Stimulated activated CD4-positive, alpha-beta T cell treated with anti-CD3 and anti-CD28 coated beads, Interleukin-2, amount 100 ng/mL, for 4 hours (primary cell): ENCODE measurements around the gene PRRX2.
"Not testable (repeated sequence)": the region's sequence is repeated elsewhere in the genome, so short reads cannot be mapped to it uniquely, and the experiment has no call there.

Source experiments
- DNase-seq: peaks from one replicate; pipeline ENCODE4 v3.0.0-alpha.2; 2020; ENCODE audit warnings: low read depth

PRRX2 gene

GRCh38 chr9:129735546-129735945 is 70.1 kb downstream of the PRRX2 start:
- no peak for DNase-seq

DNA sequence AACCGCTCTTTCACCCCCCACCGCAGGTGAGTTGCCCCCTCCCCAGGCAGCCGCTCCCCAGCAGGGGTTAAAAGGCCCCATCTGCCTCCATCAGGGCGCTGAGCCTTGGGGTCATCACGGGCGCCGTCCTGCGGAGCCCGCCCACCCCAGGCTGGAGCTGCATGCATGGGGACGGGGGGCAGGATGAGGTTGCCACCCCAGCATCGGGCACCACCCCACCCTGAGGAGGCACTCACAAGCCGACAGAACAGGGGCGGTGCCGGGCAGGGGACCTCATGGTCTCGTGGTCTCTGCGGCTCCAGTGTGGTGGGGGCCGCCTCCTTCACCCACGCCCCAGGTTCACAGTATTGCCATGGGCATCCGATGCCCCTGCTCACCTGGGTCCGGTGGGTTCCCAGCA is 70.9 kb downstream of the PRRX2 start:
- DNase-seq: no peak

- DNase-seq: peak; percentile 80
Measured at GRCh38 chr9:129737479-129738274, 72.2 kb downstream of the PRRX2 start.

GRCh38 chr9:129739432-129739831 is 74.0 kb downstream of the PRRX2 start:
- no peak for DNase-seq

- no peak for DNase-seq
Measured at GRCh38 chr9:129740174-129740573, 74.7 kb downstream of the PRRX2 start.

- DNase-seq: no peak
Measured at GRCh38 chr9:129740666-129741464, 75.4 kb downstream of the PRRX2 start.

- DNase-seq: no peak
Measured at GRCh38 chr9:129745200-129745599, 79.8 kb downstream of the PRRX2 start.

DNA sequence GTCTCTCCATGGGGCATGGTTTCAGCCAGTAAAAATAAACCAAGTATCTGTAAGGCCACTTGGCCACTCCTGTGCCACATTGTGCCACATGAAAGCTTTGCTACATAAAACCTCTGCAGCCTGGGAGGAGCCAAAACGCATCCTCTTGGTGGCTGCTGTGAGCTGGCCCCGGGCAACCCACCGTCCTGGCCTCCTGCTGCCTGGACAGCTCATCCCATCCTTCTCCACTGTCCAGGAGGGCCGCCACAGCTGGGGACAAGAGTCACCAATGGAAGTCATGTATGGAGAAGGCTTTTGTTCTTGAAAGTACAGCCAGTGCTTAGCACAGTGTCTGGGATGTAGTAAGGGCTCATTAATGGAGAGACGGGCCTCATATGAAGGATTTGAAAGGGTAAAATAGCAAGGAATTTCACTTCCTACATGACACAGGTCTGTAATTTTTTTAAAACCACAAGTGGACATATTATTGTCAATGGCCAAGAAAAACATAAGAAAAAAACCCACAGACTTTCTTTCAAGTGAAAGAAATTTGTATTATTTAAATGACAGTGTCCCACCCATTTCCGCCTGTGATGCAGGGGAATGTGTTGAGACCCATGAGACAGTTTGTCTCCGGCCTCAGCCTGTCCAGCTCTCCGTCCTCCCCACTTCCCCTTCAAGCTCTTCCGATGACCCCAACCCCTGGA is 80.8 kb downstream of the PRRX2 start:
- DNase-seq: no peak

DNA sequence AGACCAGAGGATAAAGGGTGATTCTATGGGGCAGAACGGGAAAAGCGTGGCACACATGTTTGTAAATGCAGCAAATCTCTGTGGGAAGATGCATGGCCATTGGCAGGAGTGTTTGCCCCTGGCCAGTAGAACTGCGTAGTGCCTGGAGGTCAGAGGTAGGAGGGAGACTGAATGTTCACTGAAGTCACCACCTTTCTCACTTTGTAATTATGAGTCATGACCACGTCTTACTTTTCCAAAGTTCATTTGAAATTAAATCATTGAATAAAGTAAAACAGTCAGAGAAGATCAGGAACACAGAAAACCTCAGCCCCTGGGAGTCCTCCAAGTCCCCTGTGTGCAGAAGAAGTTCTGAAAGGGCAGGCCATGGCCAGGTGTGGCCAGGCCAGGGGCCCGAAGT is 82.8 kb downstream of the PRRX2 start:
- no peak for DNase-seq

DNA sequence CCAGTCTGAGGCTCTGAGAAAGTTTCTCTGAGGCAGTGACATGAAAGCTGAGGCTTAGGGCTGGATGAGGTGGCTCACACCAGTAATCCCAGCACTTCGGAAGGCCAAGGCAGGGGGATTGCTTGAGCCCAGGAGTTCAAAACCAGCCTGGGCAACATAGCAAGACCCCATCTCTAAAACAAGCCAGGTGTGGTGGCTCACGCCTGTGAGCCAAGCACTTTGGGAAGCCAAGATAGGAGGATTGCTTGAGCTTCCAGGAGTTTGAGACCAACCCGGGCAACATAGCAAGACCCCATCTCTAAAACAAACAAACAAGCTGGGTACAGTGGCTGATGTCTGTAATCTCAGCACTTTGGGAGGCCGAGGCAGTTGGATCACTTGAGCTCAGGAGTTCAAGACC is 83.6 kb downstream of the PRRX2 start:
- not testable (repeated sequence) for DNase-seq

GRCh38 chr9:129749575-129749974 is 84.1 kb downstream of the PRRX2 start:
- DNase-seq: no peak

- DNase-seq: no peak
Measured at GRCh38 chr9:129750013-129750638, 84.7 kb downstream of the PRRX2 start.

DNA sequence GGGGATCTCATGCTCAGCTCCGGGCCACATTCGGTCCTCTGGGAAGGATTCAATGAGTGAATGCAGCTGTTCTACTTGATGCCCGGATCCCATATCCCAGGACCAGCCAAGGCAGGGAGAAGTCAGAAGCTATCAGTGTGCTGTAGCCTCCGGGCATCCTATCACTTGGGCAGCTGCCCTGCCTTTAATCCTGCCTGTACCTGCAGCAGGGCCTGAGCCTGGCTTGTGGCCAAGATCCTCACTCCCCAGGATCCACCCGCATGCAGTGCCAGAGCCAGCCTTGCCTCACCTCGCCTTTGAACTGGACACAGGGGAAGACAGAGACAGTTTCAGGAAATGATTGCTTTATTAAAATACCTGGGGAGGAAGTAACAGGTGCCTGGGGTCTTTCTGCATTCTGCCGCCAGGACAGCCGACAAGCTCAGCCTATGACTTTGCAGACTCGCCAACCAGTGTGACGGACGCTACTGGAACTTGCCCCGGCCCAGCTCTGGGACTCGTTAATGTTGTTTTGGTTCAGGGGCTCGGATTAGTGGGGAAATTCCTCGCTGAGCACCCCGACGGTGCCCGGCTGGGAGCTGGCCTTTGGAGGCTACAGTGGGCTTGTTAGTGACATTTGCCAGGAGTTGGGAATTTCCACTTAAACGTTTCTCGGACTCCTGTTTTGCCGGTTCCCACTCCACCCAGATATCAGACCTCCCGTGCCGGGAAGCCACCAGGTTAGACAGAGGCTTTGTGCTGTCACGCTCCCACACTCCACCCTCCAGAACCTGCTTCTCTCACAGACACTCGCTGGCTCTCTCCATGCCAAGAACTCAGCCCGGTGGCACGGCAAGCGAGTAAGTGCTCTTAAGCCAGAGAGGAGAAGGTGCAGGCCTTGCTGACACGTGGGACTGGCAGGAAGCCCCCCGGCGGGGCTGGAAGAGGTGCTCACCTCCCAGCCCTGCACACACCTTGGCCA is 86.7 kb downstream of the PRRX2 start:
- DNase-seq: no peak

DNA sequence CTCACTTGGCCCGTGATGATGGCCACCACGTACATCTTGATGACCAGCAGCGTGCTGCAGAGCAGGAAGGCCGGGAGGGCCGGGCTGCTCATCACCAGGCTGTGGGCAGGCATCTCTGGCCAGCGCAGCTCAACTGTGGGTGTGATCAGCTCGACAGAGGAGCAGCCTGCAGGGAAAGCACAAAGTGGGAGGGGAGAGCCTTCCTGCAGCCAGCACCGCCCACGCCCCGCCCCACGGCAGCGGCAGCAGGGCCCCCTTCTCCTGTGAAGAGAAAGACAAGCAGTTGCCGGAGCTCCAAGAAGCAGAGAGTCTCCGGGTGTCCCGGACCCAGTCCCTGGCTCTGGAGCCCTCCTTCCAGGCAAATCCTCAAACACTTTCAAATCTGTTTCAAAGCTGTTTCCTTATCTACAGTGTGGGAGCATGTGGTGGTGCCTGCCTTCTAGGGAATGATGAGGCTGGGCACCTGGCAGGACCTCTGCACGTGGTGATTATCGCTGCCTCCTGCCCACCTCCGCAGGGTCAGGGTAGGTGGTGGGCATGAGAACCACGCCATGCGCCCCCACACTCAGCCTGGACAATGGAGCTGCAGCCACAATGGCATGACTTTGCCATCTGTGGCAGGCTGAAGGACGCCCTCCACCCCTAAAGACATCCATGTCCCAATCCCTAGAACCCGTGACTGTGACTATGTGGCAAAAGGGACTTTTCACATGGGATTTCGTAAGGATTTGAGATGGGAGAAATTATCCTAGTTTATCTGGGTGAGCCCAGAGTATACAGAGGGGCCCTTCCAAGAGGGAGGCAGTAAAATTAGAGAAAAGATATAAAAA is 87.7 kb downstream of the PRRX2 start, which contains the start of gene PTGES:
TSS of gene PTGES (minus strand) at position 143 of the 830 bp plus-strand sequence. CDS start at position 113, 30 bp downstream.
- peak; percentile 48 for DNase-seq

DNA sequence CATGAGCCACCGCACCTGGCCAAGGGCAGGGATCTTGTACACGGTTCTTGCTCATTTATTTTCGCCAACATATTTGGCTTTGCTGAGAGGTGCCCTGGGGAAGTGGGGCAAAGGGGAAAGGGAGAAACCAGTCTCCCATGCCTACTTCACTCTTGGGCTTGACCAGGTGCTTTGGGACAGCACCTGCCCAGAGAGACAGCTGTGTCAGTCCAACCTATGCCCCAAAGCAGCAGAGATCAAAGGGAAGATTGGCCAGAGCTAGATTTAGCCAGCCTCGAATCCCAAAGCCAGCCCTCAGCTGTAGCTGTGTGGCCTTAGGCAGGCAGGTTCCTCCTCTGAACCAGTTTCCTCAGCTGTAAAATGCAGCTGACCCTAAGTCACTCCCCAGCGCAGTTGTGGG is 89.7 kb downstream of the PRRX2 start:
- no peak for DNase-seq

DNA sequence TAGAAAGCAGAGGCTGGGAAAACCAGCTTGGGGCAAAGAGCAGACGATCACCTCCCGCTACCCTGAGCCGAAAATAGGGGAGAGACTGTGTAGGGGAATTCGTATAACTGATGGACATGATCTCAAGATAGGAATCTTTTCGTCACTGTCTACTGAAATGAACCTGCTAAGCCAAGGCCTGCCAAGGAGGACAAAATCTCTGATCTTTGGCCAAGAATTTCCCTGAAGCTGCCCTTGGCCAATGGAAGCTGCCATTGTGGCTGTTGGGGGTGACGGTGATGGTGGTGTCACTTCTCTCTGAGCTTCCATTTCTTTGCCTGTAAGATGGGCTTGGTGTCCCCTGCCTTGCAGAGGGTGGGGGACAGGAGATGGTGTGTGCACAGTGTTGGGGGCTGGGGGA is 90.7 kb downstream of the PRRX2 start:
- DNase-seq: no peak

GRCh38 chr9:129757045-129757444 is 91.6 kb downstream of the PRRX2 start:
- no peak for DNase-seq

- no peak for DNase-seq
Measured at GRCh38 chr9:129759319-129759718, 93.9 kb downstream of the PRRX2 start.

DNA sequence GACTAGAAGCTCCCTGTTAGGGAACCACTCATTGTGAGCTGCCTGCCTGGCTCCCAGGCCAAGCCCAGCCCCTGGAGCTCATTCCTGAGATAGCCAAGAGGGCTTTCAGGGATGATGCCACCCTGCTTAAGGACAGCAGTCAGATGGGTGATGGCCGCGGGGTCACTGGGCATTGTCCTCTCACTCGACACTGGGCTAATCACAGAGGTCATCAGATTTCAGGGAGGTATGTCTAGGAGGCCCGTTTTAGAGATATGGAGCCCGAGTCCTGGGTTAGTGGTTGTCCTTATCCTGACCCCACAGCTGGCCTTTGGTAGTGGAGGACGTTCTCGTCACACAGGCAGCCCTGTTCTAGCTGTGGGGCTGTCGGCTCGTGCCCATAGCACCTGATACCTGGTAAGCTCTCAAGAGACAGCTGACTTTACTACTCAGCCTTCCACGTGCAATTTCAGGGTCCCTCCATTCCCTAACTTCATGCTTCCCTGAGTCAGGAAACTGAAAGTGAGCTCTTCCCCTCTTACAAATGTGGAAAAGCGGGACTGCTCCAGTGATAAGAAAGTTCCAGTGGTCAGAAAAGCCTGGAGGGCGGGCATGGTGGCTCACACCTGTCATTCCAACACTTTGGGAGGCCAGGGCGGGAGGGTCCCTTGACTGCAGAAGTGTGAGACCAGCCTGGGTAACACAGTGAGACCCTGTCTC is 94.5 kb downstream of the PRRX2 start:
- DNase-seq: no peak
